ENCODE data around the gene OR4D9. TPM values are rescaled to one million over a fixed set of nuclear protein-coding genes. Genes with fewer than 3 reads are reported as not detected.

The OR4D9 gene
- total RNA-seq, 6 experiments from 2014 or later, result not detected

- H3K4me1 ChIP-seq, result peaks cover 0 to 5% (median 0%) of the 10 kb centered on the region in 4 donors
- DNase-seq (no peak), ATAC-seq (no peak)
- H3K4me3 ChIP-seq, result no peak overlapping the region
- no peaks in the 10 kb centered on the region for H3K27me3 ChIP-seq
- no peak overlapping the region for H3K27ac ChIP-seq
- intact Hi-C loops (cut with DNase I), result no loop called here
- TF ChIP-seq CTCF (IDR thresholded peaks at IDR 0.05) (no peak), POLR2A (IDR thresholded peaks at IDR 0.05) (no peak)
- whole genome bisulfite sequencing (ENCODE audit: insufficient coverage, low coverage, low lambda C conversion rate, missing lambda C conversion rate), result 93% methylated on average over 5 of the region's 5 CpGs
- no peaks in the 10 kb centered on the region for H3K36me3 ChIP-seq
- no peaks in the 10 kb centered on the region for H3K9me3 ChIP-seq
These were observed 36.9 kb downstream of the OR4D9 start for GRCh38 chr11:59548309-59548656.

GRCh38 chr11:59550368-59550841 is 39.1 kb downstream of the OR4D9 start:
- peak; percentile 82 to 85 (median 84) for DNase-seq
- Histone ChIP-seq H3K9me3 (no peaks in the 10 kb centered on the region), H3K4me3 (peak overlapping the region; percentile 26 to 52 (median 51)), H3K36me3 (no peaks in the 10 kb centered on the region), H3K27ac (peak overlapping the region; percentile 4 to 65 (median 30)), H3K4me1 (peaks cover 0 to 5% (median 0%) of the 10 kb centered on the region in 4 donors), H3K27me3 (no peaks in the 10 kb centered on the region)
- peak; percentile 85 to 92 (median 88) for ATAC-seq
- TF ChIP-seq CTCF (IDR thresholded peaks at IDR 0.05) (peak in 3 of 4 donors; percentile 39 to 46 (median 43)), POLR2A (IDR thresholded peaks at IDR 0.05) (no peak)
- 0% methylated on average over 11 of the region's 31 CpGs for WGBS (ENCODE audit: insufficient coverage, low coverage, low lambda C conversion rate, missing lambda C conversion rate)
- intact Hi-C loops (cut with DNase I), result no loop called here

- 1% methylated on average over 34 of the region's 34 CpGs for WGBS (ENCODE audit: insufficient coverage, low coverage, low lambda C conversion rate, missing lambda C conversion rate)
- no peak for TF ChIP-seq CTCF (IDR thresholded peaks at IDR 0.05)
- TF ChIP-seq POLR2A (IDR thresholded peaks at IDR 0.05), result no peak
- peak; percentile 64 to 75 (median 70) for DNase-seq
- Histone ChIP-seq H3K4me3 (peak overlapping the region; percentile 26 to 52 (median 51)), H3K36me3 (no peaks in the 10 kb centered on the region), H3K27ac (peak overlapping the region; percentile 4 to 65 (median 30)), H3K9me3 (no peaks in the 10 kb centered on the region), H3K4me1 (peaks cover 0 to 5% (median 0%) of the 10 kb centered on the region in 4 donors), H3K27me3 (no peaks in the 10 kb centered on the region)
- intact Hi-C loops (cut with DNase I), result no loop called here
- ATAC-seq, result peak; percentile 75 to 78 (median 76)
These were observed 39.7 kb downstream of the OR4D9 start for GRCh38 chr11:59550842-59551658.

- intact Hi-C loops (cut with DNase I), result no loop called here
- Histone ChIP-seq H3K36me3 (no peaks in the 10 kb centered on the region), H3K9me3 (no peaks in the 10 kb centered on the region), H3K4me3 (peak overlapping the region; percentile 26 to 52 (median 51)), H3K27ac (peak overlapping the region; percentile 4 to 65 (median 30)), H3K27me3 (no peaks in the 10 kb centered on the region), H3K4me1 (peaks cover 0 to 8% (median 0%) of the 10 kb centered on the region in 4 donors)
- TF ChIP-seq CTCF (IDR thresholded peaks at IDR 0.05) (no peak), POLR2A (IDR thresholded peaks at IDR 0.05) (no peak)
- ATAC-seq, result peak in 2 of 4 donors; percentile 22 to 33
- DNase-seq, result no peak
- WGBS (ENCODE audit: insufficient coverage, low coverage, low lambda C conversion rate, missing lambda C conversion rate), result 16% methylated on average over 25 of the region's 30 CpGs
These were observed 40.6 kb downstream of the OR4D9 start for GRCh38 chr11:59551659-59552521.

All from right lobe of liver (tissue), 6 donors.